ENCODE results near the gene TBX15.

TBX15 gene

GRCh38 chr1:118984722-118985639 is 3.2 kb downstream of the TBX15 start:
- no peak for DNase-seq

- DNase-seq = no peak
These were observed 3.9 kb downstream of the TBX15 start for GRCh38 chr1:118984086-118984721.

GRCh38 chr1:118983558-118984041 is 4.5 kb downstream of the TBX15 start:
- DNase-seq = no peak

DNA sequence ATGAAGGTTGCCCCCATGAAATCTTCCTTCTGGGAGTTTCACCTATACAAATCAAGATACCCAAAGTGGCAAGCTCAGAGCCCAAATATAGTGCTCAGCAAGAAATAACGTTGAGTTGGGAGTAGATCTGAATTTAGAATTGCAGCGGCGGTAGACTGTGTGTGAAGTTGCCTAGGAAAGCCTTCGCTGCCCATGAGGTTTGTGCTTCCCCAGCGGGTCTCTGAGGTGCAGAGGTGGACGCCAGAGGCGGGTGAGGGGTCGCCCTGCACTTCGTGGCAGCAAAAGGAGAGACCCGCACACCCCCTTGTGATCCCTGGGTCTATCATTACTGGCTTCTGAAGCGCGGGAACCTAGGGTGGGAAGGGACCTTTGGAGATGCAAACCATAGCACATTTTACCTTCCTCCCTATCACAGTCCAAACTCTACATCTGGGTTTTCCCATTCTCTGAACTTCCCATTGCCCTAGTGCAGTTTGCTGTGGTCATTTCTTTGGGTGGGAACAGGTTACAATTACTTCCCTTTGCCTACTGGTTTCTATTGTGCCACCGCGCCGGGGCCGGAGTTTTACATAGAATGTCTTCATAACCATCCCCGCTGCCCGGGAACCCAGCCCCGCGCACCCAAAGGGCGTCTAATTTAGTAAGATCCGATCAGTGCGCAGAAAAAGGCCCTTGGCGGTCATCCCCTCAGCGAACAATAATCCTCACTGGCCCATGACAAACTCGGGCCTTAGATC is 5.2 kb downstream of the TBX15 start:
- DNase-seq = no peak

DNA sequence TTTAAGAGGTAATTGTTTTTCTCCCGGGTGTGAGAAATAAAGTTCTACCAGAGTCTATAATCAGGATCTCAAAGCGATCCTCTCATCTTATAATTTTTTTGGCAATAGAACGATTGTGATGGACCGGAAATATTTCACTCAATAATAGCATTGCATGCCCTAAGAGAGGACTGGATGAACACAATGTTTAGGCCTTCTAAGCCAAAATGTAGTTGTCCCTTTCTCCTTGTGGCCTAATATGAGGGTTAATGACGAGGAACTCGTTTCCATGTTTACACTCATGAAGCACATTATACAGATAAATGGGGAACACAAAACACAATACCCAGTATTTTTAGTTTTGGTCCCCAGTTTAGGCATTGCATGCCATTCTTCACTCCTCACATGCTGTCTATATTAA is 5.9 kb downstream of the TBX15 start:
- DNase-seq = no peak

DNA sequence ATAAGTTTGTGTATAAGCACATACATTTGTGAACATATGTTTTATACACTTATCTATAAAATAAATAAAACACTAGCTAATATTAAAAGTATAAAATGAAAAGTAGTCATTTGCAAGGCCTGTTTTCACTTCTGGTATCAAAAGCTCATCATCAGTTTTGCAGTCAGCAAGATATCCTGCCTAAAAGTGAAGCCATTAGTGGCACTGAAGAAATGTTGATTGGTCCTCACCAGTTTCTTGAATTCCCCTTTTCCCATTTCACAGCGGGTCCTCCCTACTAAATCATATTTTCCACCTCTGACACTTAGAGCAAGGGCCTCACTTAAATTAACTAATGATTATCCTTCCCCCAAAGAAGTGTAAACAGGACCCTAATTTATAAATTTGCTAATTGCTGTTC is 6.7 kb downstream of the TBX15 start:
- DNase-seq = no peak

DNA sequence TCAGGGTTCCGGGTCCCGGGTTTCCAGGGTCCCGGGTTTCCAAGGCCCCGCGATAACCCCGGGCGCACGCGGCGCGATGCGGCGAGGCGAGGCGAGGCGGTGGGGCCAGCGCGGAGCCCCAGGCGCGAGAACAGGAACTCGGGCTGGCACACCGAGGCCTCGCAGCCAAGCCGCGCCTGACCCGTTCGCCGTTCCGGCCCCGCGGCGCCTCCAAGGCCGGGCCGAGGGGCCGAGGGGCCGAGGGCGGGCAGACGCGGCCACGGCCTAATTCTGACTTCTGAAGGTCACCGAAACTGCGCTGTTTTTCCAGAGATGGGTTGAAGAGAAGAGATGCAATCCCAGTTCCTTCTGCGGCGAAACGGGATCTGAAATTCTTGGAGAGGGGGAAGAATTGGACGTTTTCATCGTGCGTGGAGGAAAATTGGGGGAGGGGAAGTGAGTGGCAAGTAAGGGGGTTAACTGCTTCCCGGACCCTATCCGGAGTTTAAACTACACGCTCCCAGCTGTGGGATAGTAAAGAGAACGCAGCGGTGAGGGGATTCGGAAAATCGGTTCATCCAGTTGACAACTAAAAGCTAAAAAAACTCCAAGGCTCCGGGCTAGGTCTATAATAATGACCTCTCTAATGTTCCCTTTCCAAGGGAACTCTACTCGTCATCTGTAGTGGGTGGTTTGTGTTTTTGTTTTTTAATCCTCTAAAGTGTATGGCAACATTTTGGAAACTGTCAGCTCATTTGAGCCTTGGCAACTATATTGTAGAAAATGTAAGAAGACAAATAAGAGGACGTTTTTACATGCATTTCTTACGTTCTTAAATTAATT is 8.2 kb downstream of the TBX15 start:
- no peak for DNase-seq

GRCh38 chr1:118978914-118979701 is 9.0 kb downstream of the TBX15 start:
- DNase-seq = no peak

GRCh38 chr1:118977600-118977999 is 10.5 kb downstream of the TBX15 start:
- DNase-seq = no peak

DNA sequence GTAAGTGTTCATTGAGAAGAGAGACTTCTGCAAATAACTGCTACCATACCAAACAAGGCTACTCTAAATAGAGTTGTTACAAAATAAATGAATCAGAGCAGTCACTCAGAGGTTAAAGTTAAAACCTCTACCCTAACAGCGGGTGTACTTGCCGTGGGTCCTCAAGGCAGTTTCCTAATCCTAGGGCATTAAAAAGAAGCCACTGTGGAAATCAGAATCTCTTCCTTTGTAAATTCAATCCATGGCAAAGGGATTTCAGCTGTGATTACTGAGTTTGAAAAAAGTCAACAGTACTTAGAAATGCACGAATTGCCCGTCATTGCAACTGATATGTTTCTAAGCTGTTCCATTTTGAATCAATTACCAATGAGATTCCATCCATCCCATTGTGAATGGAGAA is 13.5 kb downstream of the TBX15 start:
- DNase-seq = no peak

DNA sequence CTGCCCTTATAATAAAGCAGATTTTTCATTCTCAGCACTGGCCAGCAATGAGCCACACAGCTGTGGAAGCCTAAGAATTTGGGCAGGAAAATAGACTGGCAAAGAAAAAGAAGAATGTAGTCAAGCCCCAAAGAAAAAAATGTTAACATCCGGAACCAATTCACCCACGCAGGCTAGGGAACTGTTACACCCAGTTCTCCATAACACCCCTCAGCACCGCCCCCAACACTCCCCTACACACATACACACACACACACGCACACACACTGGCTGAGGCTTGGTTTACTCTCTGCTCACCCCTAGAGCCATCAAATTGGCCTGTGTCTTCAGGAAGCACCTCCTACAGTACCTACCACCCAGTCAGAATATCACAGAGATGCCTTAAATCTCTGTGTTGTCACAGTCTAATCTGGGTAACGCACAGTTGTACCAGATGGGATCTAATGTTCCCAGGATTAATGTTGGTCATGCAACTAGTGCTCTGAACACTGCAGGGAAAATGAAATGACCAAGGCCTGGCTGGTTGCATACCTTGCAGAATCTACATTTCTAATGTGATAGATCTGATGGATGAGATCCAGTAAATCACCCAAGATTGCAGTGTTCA is 14.5 kb downstream of the TBX15 start:
- no peak for DNase-seq

DNA sequence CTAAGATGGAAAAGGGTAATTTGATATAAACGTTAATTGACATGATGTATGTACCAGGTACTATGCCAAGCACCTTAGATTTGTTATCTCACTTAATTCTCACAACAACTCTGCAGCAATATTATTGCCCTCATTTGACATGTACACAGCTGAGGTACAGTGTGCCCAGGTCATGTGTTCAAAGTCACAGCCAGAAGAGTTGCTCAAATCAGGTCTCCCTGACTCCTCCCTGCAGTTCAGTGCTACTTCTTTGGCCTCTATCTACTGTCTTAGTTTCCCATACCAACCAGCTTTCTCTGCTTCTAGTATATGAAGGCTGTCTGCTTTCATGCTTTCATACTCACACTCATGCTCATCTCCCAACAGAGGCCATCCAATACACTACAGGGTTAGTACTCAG is 15.1 kb downstream of the TBX15 start:
- no peak for DNase-seq

DNA sequence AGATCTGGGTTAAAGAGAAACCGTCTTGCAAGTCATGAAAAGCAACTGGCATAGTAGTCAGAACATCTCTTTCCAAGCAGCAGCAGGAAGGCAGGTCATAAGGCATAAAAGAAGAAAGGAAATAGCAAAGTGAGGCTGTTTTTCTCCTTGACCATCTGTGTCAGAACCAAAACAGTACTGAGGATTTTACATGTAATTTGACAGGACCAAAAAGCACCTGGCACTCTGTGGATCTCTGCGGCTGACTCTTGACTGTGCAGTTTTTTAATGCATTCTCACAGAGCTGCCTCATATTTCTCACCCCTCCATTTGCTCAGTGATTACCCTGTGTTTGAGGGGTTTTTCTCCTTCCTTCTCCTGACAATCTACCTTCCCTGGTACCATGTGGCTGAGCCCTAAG is 17.7 kb downstream of the TBX15 start:
- no peak for DNase-seq

DNA sequence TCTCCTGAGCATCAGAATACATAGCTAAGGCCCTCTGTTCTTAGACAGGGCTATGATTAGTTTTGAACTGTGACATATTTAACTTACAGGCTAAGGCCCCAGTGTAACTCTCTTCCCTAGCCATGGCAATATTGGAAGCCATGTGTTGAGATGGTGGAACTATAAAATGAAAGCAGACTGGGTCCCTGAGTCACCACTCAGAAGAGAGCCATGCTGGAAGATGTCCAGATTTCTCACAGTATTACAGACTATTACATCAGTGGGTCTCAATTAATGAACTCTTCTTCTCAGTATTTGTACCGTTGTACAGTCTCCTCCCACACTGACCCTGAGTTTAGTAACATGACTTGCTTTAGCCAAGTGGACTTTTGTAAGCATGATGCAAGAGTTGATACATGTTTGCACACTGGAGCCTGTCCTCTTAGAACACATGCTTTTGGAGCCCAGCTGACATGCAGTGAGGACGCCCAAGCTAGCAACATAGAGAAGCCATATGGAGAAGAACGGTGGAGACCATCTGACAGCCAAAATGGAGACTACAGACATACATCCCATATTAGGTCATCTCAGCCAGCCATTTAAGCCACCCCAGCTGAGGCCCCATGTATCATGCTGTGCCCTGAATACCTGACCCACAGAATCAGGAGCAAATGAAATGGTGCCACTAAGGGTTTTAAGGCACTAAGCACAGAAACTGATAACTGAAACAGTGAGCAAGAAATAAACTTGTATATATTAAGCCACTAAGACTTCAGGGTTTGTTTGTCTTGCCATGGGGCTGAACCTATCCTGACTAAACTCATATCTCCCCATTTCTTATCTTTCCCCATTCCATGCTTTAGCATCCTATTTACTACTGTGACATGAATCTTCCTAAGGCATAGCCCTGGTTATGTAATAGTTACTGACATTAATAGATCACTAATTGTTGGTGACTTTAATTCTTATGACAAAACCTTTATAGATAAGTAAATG is 24.4 kb downstream of the TBX15 start:
- no peak for DNase-seq

GRCh38 chr1:118963138-118963455 is 25.0 kb downstream of the TBX15 start:
- no peak for DNase-seq

- DNase-seq = no peak
These were observed 27.0 kb downstream of the TBX15 start for GRCh38 chr1:118961156-118961555.

- DNase-seq = no peak
These were observed 27.5 kb downstream of the TBX15 start for GRCh38 chr1:118960567-118961136.

GRCh38 chr1:118960026-118960561 is 28.0 kb downstream of the TBX15 start:
- DNase-seq = no peak

DNA sequence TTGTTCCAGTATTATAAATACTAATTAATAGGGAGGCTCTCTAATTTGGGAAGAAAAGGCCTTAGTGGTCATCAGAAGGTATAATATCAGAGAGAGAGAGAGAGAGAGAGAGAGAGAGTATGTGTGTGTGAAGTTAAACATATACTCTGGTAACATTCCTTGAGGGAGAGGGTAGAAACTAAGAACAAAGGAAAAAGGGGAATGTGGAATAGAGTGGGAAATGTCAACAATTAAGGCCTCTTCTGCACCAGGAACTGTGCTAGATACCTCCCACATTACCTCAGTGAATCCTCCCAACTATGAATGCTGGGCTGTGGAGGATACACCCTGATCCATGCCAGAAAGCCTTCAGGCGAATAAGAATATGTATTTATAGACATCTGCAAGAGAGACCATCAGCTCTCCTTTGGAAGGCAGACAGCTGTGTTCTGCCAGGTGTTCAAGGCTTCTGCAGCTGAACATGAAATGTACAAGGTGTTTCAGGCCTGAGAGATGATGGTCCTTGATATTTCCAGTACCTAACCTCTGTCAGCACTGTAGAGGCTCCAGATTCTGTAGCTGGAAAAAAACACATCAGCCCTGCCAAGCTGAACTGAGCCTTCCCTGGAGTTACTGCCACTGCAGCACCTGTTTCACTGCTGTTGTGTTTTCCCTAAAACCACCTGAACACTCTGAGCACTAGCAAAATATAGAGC is 29.1 kb downstream of the TBX15 start:
- no peak for DNase-seq
